ENCODE data around the gene ATP6AP1. TPM values are rescaled to one million over a fixed set of nuclear protein-coding genes. Genes with fewer than 3 reads are reported as not detected.

The ATP6AP1 gene
- total RNA-seq, 1 donor from 2014 or later, result 78.3 TPM

GRCh38 chrX:154437971-154438893 is 9.8 kb downstream of the ATP6AP1 start:
- no peak for TF ChIP-seq CTCF (IDR thresholded peaks at IDR 0.05; ENCODE audit: insufficient read depth, low read length, poor library complexity, severe bottlenecking)
- DNase-seq (ENCODE audit: low read depth), result no peak
- peak overlapping the region; percentile 71 for H3K4me3 ChIP-seq (ENCODE audit: low read depth, low read length)
- H3K27me3 ChIP-seq (ENCODE audit: control insufficient read depth, insufficient read depth, low read length), result no peaks in the 10 kb centered on the region
- H3K36me3 ChIP-seq (ENCODE audit: control insufficient read depth, insufficient read depth, low read length), result no peaks in the 10 kb centered on the region

- H3K4me3 ChIP-seq (ENCODE audit: low read depth, low read length), result no peak overlapping the region
- DNase-seq (ENCODE audit: low read depth), result no peak
- no peaks in the 10 kb centered on the region for H3K36me3 ChIP-seq (ENCODE audit: control insufficient read depth, insufficient read depth, low read length)
- no peaks in the 10 kb centered on the region for H3K27me3 ChIP-seq (ENCODE audit: control insufficient read depth, insufficient read depth, low read length)
- TF ChIP-seq CTCF (IDR thresholded peaks at IDR 0.05; ENCODE audit: insufficient read depth, low read length, poor library complexity, severe bottlenecking), result no peak
These were observed 11.4 kb downstream of the ATP6AP1 start for GRCh38 chrX:154439841-154440240.

- Histone ChIP-seq H3K27me3 (ENCODE audit: control insufficient read depth, insufficient read depth, low read length) (no peaks in the 10 kb centered on the region), H3K36me3 (ENCODE audit: control insufficient read depth, insufficient read depth, low read length) (no peaks in the 10 kb centered on the region), H3K4me3 (ENCODE audit: low read depth, low read length) (no peak overlapping the region)
- DNase-seq (ENCODE audit: low read depth), result no peak
- no peak for TF ChIP-seq CTCF (IDR thresholded peaks at IDR 0.05; ENCODE audit: insufficient read depth, low read length, poor library complexity, severe bottlenecking)
These were observed 12.3 kb downstream of the ATP6AP1 start for GRCh38 chrX:154440623-154441357.

- Histone ChIP-seq H3K4me3 (ENCODE audit: low read depth, low read length) (no peak overlapping the region), H3K27me3 (ENCODE audit: control insufficient read depth, insufficient read depth, low read length) (no peaks in the 10 kb centered on the region), H3K36me3 (ENCODE audit: control insufficient read depth, insufficient read depth, low read length) (no peaks in the 10 kb centered on the region)
- DNase-seq (ENCODE audit: low read depth), result no peak
- TF ChIP-seq CTCF (IDR thresholded peaks at IDR 0.05; ENCODE audit: insufficient read depth, low read length, poor library complexity, severe bottlenecking), result no peak
These were observed 13.1 kb downstream of the ATP6AP1 start for GRCh38 chrX:154441564-154441963.

- H3K36me3 ChIP-seq (ENCODE audit: control insufficient read depth, insufficient read depth, low read length), result no peaks in the 10 kb centered on the region
- DNase-seq (ENCODE audit: low read depth), result no peak
- H3K4me3 ChIP-seq (ENCODE audit: low read depth, low read length), result no peak overlapping the region
These were observed 13.7 kb downstream of the ATP6AP1 start for GRCh38 chrX:154441984-154442707.

More at GRCh38 chrX:154441984-154442707, 13.7 kb downstream of the ATP6AP1 start:
- TF ChIP-seq CTCF (IDR thresholded peaks at IDR 0.05; ENCODE audit: insufficient read depth, low read length, poor library complexity, severe bottlenecking), result no peak
- no peaks in the 10 kb centered on the region for H3K27me3 ChIP-seq (ENCODE audit: control insufficient read depth, insufficient read depth, low read length)

Data from kidney epithelial cell (primary cell).